Activated naive CD8-positive, alpha-beta T cell (primary cell): ENCODE data around the gene IGSF21.

Source experiments
- H3K27ac Mint-ChIP-seq: one replicate; pipeline ENCODE4 v1.8.0; 2021; ENCODE audit warnings: mixed read lengths
- H3K27me3 Mint-ChIP-seq: one replicate; pipeline ENCODE4 v1.8.0; 2021; ENCODE audit warnings: mixed read lengths
- H3K36me3 Mint-ChIP-seq: one replicate; pipeline ENCODE4 v1.8.0; 2021; ENCODE audit warnings: mixed read lengths
- H3K4me1 Mint-ChIP-seq: one replicate; pipeline ENCODE4 v1.8.0; 2021; ENCODE audit warnings: low read depth, mixed read lengths
- H3K4me3 Mint-ChIP-seq: one replicate; pipeline ENCODE4 v1.8.0; 2021; ENCODE audit warnings: mild to moderate bottlenecking, mixed read lengths
- H3K9me3 Mint-ChIP-seq: one replicate; pipeline ENCODE4 v1.8.0; 2021; ENCODE audit warnings: low read depth, mixed read lengths

IGSF21 gene

GRCh38 chr1:18278946-18279345, 171.3 kb downstream of the IGSF21 start:
- no peak overlapping the region for H3K4me3 Mint-ChIP-seq

GRCh38 chr1:18279351-18280074, 171.9 kb downstream of the IGSF21 start:
- H3K4me3 Mint-ChIP-seq, result no peak overlapping the region
- H3K36me3 Mint-ChIP-seq, result no peaks in the 10 kb centered on the region
- H3K9me3 Mint-ChIP-seq, result no peaks in the 10 kb centered on the region
- no peaks in the 10 kb centered on the region for H3K4me1 Mint-ChIP-seq
- H3K27me3 Mint-ChIP-seq, result peaks cover 10% of the 10 kb centered on the region
- H3K27ac Mint-ChIP-seq, result no peak overlapping the region

More at GRCh38 chr1:18278946-18279345, 171.3 kb downstream of the IGSF21 start:
- no peak overlapping the region for H3K27ac Mint-ChIP-seq
- H3K27me3 Mint-ChIP-seq, result peaks cover 10% of the 10 kb centered on the region
- H3K4me1 Mint-ChIP-seq, result no peaks in the 10 kb centered on the region
- no peaks in the 10 kb centered on the region for H3K36me3 Mint-ChIP-seq
- no peaks in the 10 kb centered on the region for H3K9me3 Mint-ChIP-seq

- Mint-ChIP-seq H3K4me3 (no peak overlapping the region), H3K9me3 (no peaks in the 10 kb centered on the region), H3K27ac (no peak overlapping the region), H3K4me1 (no peaks in the 10 kb centered on the region), H3K27me3 (peaks cover 12% of the 10 kb centered on the region), H3K36me3 (no peaks in the 10 kb centered on the region)
Measured at GRCh38 chr1:18280956-18281355, 173.4 kb downstream of the IGSF21 start.

GRCh38 chr1:18282851-18283600, 175.4 kb downstream of the IGSF21 start:
- no peaks in the 10 kb centered on the region for H3K4me1 Mint-ChIP-seq
- no peaks in the 10 kb centered on the region for H3K36me3 Mint-ChIP-seq
- no peak overlapping the region for H3K4me3 Mint-ChIP-seq
- peaks cover 12% of the 10 kb centered on the region for H3K27me3 Mint-ChIP-seq
- no peaks in the 10 kb centered on the region for H3K9me3 Mint-ChIP-seq
- H3K27ac Mint-ChIP-seq, result no peak overlapping the region

DNA sequence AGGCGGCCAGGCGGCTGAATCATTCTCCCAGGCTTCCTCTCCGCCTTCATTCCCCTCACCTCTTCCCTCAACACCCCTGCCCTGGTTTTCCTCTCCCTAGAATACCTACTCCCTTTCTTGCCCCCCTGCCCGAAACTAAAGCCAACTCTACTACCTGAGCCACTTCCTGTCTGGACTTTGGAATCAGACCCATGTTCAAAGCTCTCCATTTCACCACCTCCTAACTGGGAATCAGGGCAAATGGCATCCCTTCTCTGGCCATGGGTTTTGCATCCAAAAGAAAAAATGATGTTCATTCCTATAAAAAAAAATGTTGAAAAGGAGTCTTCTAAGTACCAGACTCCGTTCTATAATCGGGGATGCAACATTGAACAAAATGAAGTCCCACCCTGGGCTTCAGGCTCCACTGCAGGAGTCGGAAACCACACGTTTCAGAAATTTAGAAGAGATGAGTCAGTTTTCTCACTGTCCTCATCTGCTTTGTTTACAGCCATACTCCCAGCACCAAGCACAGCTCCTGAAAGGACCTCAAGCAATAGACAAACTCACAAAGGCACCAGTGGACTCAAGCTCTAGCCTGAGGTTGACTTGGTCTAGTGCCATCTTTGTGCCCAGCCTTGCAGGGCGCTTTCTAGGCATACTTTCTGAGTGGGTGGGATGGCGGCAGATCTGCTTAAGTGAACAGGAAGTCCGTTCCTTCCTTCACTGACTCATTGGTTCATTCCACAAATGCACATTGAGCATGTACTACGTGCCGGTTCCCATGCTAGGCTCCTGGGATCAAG, 176.2 kb downstream of the IGSF21 start:
- no peak overlapping the region for H3K4me3 Mint-ChIP-seq

DNA sequence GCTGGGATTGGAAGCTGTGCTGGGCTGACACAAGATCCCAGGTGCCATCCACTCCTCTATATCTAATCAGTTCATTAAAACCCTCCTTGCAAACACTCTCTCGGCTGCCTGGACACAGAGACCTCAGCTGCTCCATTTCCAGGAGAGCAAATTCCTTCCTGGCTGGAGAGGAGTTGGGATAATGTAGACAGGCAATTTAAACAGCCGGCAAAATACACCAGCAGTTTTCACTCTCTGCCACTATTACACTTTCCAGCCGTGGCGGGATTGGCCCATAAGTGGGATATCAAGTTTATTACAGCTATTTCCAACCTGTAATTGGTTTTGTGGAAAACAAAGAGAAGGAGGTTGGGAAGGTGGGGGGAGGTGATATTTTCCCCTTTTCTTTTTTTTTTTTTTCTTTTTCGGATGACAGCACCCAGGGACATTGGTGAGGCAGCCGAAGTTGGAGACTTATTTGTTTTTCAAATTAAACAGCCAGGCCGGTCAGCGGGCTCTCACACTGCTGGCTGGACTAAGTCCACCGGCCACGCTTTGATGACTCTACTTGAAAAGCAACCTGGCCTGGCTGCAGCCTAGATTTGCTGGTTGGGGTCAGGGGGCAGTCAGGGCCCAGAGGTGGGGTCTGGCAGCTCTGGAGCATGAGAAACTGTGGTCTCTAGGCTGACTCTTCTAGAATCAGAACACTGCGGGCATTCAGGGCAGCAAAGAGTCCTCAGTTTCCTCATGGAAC, 177.4 kb downstream of the IGSF21 start:
- H3K4me1 Mint-ChIP-seq, result no peaks in the 10 kb centered on the region
- peaks cover 9% of the 10 kb centered on the region for H3K27me3 Mint-ChIP-seq
- H3K9me3 Mint-ChIP-seq, result no peaks in the 10 kb centered on the region
- H3K36me3 Mint-ChIP-seq, result no peaks in the 10 kb centered on the region
- H3K27ac Mint-ChIP-seq, result no peak overlapping the region
- H3K4me3 Mint-ChIP-seq, result no peak overlapping the region

More for the DNA sequence above, 176.2 kb downstream of the IGSF21 start:
- Mint-ChIP-seq H3K4me1 (no peaks in the 10 kb centered on the region), H3K36me3 (no peaks in the 10 kb centered on the region), H3K27ac (no peak overlapping the region), H3K9me3 (no peaks in the 10 kb centered on the region), H3K27me3 (peaks cover 12% of the 10 kb centered on the region)

DNA sequence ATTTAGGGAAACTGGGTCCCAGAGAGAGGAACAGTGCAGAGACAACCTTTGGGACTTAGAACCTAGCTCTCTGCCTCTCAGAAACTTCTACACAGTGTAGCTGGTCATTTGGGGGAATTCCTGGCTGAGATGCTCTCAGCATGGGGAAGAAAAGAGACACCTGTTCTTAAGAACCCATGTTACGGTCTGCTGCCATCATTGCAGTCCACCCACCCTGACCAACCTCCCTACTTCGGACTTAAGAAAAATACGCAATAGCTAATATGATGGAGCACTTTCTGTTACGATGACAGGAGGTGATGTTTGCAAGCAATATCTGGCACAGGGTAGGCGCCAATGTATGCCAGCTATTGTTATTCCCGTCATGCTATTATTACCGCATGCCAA, 177.9 kb downstream of the IGSF21 start:
- Mint-ChIP-seq H3K4me1 (no peaks in the 10 kb centered on the region), H3K27me3 (peaks cover 9% of the 10 kb centered on the region), H3K9me3 (no peaks in the 10 kb centered on the region), H3K36me3 (no peaks in the 10 kb centered on the region), H3K4me3 (no peak overlapping the region), H3K27ac (no peak overlapping the region)

DNA sequence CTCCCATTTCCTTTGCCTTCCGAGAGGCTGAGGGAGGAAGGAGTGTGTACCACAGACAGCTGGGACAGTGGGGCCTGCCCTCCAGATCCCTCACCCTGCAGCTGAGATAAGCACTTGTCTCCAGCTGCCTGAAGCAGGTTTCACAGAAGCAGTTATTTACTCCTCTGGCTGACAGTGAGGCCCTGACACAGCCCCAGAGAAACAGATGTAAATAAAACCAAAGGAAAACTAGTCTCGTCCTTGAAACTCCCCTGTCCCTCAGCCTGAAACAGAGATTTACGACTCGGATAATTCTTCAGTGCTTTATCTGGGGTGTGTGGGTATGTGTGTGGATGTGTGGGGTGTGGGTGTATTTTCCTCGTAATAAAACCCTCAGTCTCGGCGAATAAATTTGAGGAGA, 181.1 kb downstream of the IGSF21 start:
- Mint-ChIP-seq H3K9me3 (no peaks in the 10 kb centered on the region), H3K4me1 (no peaks in the 10 kb centered on the region), H3K36me3 (no peaks in the 10 kb centered on the region), H3K27me3 (peaks cover 10% of the 10 kb centered on the region), H3K27ac (no peak overlapping the region), H3K4me3 (no peak overlapping the region)

DNA sequence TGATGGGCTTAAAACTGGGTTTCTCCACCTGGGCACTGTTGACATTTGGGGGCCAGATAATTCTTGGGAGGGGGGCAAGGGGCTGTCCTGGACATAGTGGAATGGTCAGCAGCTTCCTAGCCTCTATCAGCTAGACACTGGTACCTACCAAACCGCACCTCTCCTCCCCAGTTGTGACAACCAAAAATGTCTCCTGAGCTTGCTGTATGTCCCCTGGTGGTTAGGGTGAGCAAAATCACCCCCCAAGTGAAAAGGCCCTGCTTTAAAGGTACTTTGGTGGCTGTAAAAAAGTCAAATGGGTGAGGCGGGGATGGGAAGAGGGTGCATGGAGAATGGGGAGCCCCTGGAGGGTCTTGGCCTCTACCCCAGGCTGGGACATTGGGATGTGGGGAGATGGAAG, 182.0 kb downstream of the IGSF21 start:
- Mint-ChIP-seq H3K27ac (no peak overlapping the region), H3K4me1 (no peaks in the 10 kb centered on the region), H3K27me3 (peaks cover 13% of the 10 kb centered on the region), H3K36me3 (no peaks in the 10 kb centered on the region), H3K9me3 (no peaks in the 10 kb centered on the region), H3K4me3 (no peak overlapping the region)

DNA sequence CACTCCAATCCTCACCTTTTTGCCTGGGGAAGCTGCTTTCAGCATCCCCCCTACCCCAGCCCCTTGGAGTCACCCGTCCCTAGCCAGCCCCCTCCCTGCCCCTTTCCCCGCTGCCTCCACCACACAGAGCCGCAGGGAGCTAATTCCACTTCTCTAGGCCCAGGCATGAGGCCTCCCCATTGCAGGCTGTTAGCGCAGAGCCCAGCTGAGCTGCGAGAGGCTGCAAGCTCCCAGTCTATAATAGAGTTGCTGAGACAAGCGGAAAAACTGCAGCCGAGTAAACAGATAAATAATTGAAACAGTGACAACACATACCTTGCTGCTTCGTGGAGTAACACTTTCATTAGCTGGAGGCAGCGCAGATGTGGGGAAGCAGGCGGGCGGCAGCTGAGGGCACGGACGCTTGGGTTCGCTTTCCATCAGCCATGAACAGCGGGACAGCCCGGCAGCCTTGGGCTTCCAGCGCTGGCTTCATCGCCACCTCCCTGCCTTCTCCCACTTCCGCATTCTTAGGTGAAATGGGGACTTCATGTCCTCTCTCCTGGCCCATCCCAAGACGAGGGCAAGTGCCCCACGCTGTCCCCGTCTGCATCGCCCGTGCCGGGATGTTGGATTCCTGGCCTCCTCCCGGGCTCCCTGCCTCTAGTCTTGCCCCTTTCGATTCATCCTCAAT, 183.3 kb downstream of the IGSF21 start:
- peaks cover 15% of the 10 kb centered on the region for H3K27me3 Mint-ChIP-seq
- H3K4me1 Mint-ChIP-seq, result no peaks in the 10 kb centered on the region
- no peaks in the 10 kb centered on the region for H3K9me3 Mint-ChIP-seq
- H3K27ac Mint-ChIP-seq, result no peak overlapping the region
- no peak overlapping the region for H3K4me3 Mint-ChIP-seq
- no peaks in the 10 kb centered on the region for H3K36me3 Mint-ChIP-seq

- no peak overlapping the region for H3K4me3 Mint-ChIP-seq
- no peaks in the 10 kb centered on the region for H3K4me1 Mint-ChIP-seq
- H3K36me3 Mint-ChIP-seq, result no peaks in the 10 kb centered on the region
- peaks cover 21% of the 10 kb centered on the region for H3K27me3 Mint-ChIP-seq
- no peak overlapping the region for H3K27ac Mint-ChIP-seq
- no peaks in the 10 kb centered on the region for H3K9me3 Mint-ChIP-seq
Measured at GRCh38 chr1:18292531-18292930, 184.9 kb downstream of the IGSF21 start.

DNA sequence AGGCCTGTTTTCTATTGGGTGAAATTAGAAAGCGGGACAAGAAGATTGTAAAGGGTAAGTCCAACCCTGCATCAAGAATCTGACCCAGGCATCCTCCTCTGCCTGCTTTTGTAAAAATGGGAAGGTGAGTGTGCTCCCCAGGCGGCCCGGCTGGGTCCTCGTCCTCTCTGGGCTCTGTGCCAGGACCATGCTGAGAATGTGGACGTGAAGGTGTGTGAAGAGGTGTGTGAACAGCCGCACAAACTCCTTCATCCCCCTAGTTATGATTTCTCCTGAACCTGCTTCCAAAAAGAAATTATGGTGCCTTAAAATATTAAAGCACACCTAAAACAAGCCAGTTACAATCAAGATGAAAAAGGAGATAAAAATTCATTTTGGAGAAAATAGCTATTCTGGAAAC, 185.7 kb downstream of the IGSF21 start:
- no peaks in the 10 kb centered on the region for H3K9me3 Mint-ChIP-seq
- no peak overlapping the region for H3K4me3 Mint-ChIP-seq
- H3K4me1 Mint-ChIP-seq, result no peaks in the 10 kb centered on the region
- no peaks in the 10 kb centered on the region for H3K36me3 Mint-ChIP-seq
- no peak overlapping the region for H3K27ac Mint-ChIP-seq
- peaks cover 26% of the 10 kb centered on the region for H3K27me3 Mint-ChIP-seq

- no peaks in the 10 kb centered on the region for H3K4me1 Mint-ChIP-seq
- no peaks in the 10 kb centered on the region for H3K36me3 Mint-ChIP-seq
- H3K27me3 Mint-ChIP-seq, result peaks cover 27% of the 10 kb centered on the region
- no peak overlapping the region for H3K27ac Mint-ChIP-seq
- H3K4me3 Mint-ChIP-seq, result no peak overlapping the region
- no peaks in the 10 kb centered on the region for H3K9me3 Mint-ChIP-seq
Measured at GRCh38 chr1:18294437-18295176, 187.0 kb downstream of the IGSF21 start.
